ENCODE results near the gene BDH2.

GRCh38 chr4:103095080-103095479, 4.6 kb downstream of the BDH2 start:
- no peak for TF ChIP-seq POLR2A (IDR thresholded peaks at IDR 0.05; ENCODE audit: low read depth, low read length)
- TF ChIP-seq POLR2AphosphoS5 (IDR thresholded peaks at IDR 0.05; ENCODE audit: low read depth, low read length), result no peak
- TF ChIP-seq TAF1 (IDR thresholded peaks at IDR 0.05; ENCODE audit: borderline replicate concordance, low read depth, low read length), result no peak

Data from GM12892 (cell line).